ENCODE measurements around the gene AIM2. TPM values are rescaled to one million over a fixed set of nuclear protein-coding genes. Genes with fewer than 3 reads are reported as not detected.

Gene AIM2
- total and polyA plus RNA-seq, 10 of the 15 experiments (the other 5 are each of a cell fraction or from before 2014, with no cell fraction given) = 7.9 to 35.7 (median 12.8) TPM

GRCh38 chr1:159067699-159068621 is 8.6 kb downstream of the AIM2 start (continued):
- TF ChIP-seq IRF5 (IDR thresholded peaks at IDR 0.05; ENCODE audit: borderline replicate concordance) = no peak
- TF ChIP-seq SIX5 (IDR thresholded peaks at IDR 0.05; ENCODE audit: low read depth, low read length, severe bottlenecking) = no peak
- TF ChIP-seq FOXM1 (IDR thresholded peaks at IDR 0.05; ENCODE audit: low read depth, low read length) = peak; percentile 94
- no peak for TF ChIP-seq IRF3 (IDR thresholded peaks at IDR 0.05)
- TF ChIP-seq E2F4 (IDR thresholded peaks at IDR 0.05; ENCODE audit: low read depth, low read length) = no peak
- no peak for TF ChIP-seq SREBF2 (IDR thresholded peaks at IDR 0.05; ENCODE audit: low read length)
- TF ChIP-seq WRNIP1 (IDR thresholded peaks at IDR 0.05; ENCODE audit: borderline replicate concordance, low read depth, low read length) = no peak

- H3K79me2 ChIP-seq (ENCODE audit: control insufficient read depth, insufficient read depth, low read length) = peaks cover 2% of the 10 kb centered on the region
- H3K4me1 ChIP-seq (ENCODE audit: control insufficient read depth, insufficient read depth, low read length) = peaks cover 43% of the 10 kb centered on the region
- ATAC-seq = no peak
- ChIA-PET POLR2A (no interaction called here), SMC1A (ENCODE audit: uncharacterized antibody, unreplicated experiment) (interaction anchor here (0.6 to 4.3 kb wide), 4 partner anchors 12 to 291 kb away, joined by 3 to 43 read pairs (median 6); partner anchors contain the start of gene AIM2), CTCF (no interaction called here), RAD21 (ENCODE audit: unreplicated experiment) (no interaction called here)
- H3K9me3 ChIP-seq (replicated peaks; ENCODE audit: control insufficient read depth, insufficient read depth, low read length) = no peaks in the 10 kb centered on the region
- no peaks in the 10 kb centered on the region for H3K27me3 ChIP-seq (replicated peaks in 1 of 2; ENCODE audit: control insufficient read depth in 2 of 2, insufficient read depth in 2 of 2, low read length in 1 of 2)
- peaks cover 1 to 13% of the 10 kb centered on the region in 2 experiments; a peak in 1 of 4 replicates for H3K36me3 ChIP-seq (ENCODE audit: control insufficient read depth in 2 of 2, insufficient read depth in 2 of 2, low read length in 1 of 2)
- no TSS peak for BruUV-seq (replicated peaks)
- no peak overlapping the region for H3K9ac ChIP-seq (ENCODE audit: control insufficient read depth, insufficient read depth, low read length)
- H3K4me3 ChIP-seq = no peak overlapping the region
- no peak overlapping the region for H3K4me2 ChIP-seq (ENCODE audit: control insufficient read depth, insufficient read depth)
- 60% methylated on average over 4 of the region's 4 CpGs for WGBS (ENCODE audit: insufficient coverage, insufficient replicate concordance, low lambda C conversion rate, missing lambda C conversion rate)
- FAIRE-seq = no peak
- in situ Hi-C loops (cut with MboI) (loop anchor here (10.0 kb wide), 1 partner anchor 781 kb away; the partner anchor contains the start of gene CD1C), intact Hi-C loops (cut with micrococcal nuclease; ENCODE audit: unreplicated experiment) (no loop called here)
- H2AFZ ChIP-seq (ENCODE audit: control insufficient read depth, low read depth, low read length) = no peak overlapping the region
- no peak overlapping the region for H3K27ac ChIP-seq (ENCODE audit: control insufficient read depth, insufficient read depth)
- DNase-seq (ENCODE audit: low read depth, low spot score) = no peak
- H4K20me1 ChIP-seq (ENCODE audit: control insufficient read depth, insufficient read depth) = no peaks in the 10 kb centered on the region
- TF ChIP-seq NR2C2 (IDR thresholded peaks at IDR 0.05; ENCODE audit: borderline replicate concordance, control insufficient read depth, insufficient read length, low read depth) (no peak), BCLAF1 (IDR thresholded peaks at IDR 0.05) (no peak), REST (IDR thresholded peaks at IDR 0.05; ENCODE audit: low read depth, low read length) (0 out of 2 replicates have a peak, but pooled peaks have one; percentile 43)
Measured at GRCh38 chr1:159066108-159066507, 10.5 kb downstream of the AIM2 start.

Data from GM12878 (cell line).